Prostate gland (tissue), 2 donors: ENCODE measurements around the gene WEE2. TPM values are rescaled to one million over a fixed set of nuclear protein-coding genes. Genes with fewer than 3 reads are reported as not detected.
"Not testable (repeated sequence)": the region's sequence is repeated elsewhere in the genome, so short reads cannot be mapped to it uniquely, and the experiment has no call there.

ENCODE experiments used
- DNase-seq: peaks from one replicate; pipeline ENCODE4 v3.0.0-alpha.2; 2019; ENCODE audit warnings: low spot score
- H3K27ac ChIP-seq, 2 donors: fragments of 200-600 bp; sonication (generic); 2 replicates each; pipeline ENCODE4 v1.5.1; 2017 to 2019
- H3K27me3 ChIP-seq: fragments of 200-600 bp; sonication (generic); replicated peaks from 2 replicates; pipeline ENCODE4 v1.5.1; 2019; ENCODE audit not compliant: insufficient read depth
- H3K36me3 ChIP-seq, 2 donors: fragments of 200-600 bp; sonication (generic); 1 replicate in 1 of 2; 2 replicates in 1 of 2; pipeline versions ENCODE4 v1.5.1 to v1.8.1; 2017 to 2019
- H3K4me1 ChIP-seq: fragments of 200-600 bp; sonication (generic); replicated peaks from 2 replicates; pipeline ENCODE4 v1.5.1; 2019
- H3K4me3 ChIP-seq, 2 donors: fragments of 200-600 bp; sonication (generic); 2 replicates each; pipeline ENCODE4 v1.5.1; 2017 to 2019
- H3K9me3 ChIP-seq: fragments of 200-600 bp; sonication (generic); 2 replicates; pipeline ENCODE4 v1.5.1; 2017
- POLR2A ChIP-seq: fragments of 450-650 bp; IDR thresholded peaks from one replicate; pipeline ENCODE4 v1.6.1; 2016; ENCODE audit warnings: antibody characterized with exemption, mild to moderate bottlenecking
- POLR2AphosphoS5 ChIP-seq: sonication (generic); formaldehyde crosslinking; IDR thresholded peaks from one replicate; pipeline ENCODE4 v1.6.1; 2017; ENCODE audit warnings: antibody characterized with exemption
- WGBS: methylation state at CpG from one replicate; pipeline ENCODE4 v1.1.5; 2018; 5-methylcytosine and 5-hydroxymethylcytosine counted together
- intact Hi-C: fragments of 100-400 bp; cut with DNase I; formaldehyde crosslinking; loops from one replicate; pipeline ENCODE4 v1.14.2; 2022
- total RNA-seq, 2 donors: library from RNA; depleted of rRNA; stranded (reverse); fragments of >200 nt; gene quantifications; one replicate each; pipeline ENCODE4 v1.1.0, GENCODE V29; 2016
- TF ChIP-seq, protein P1 (sequence below), 4 experiments: fragments of 200-600 bp in 2 of 4; fragments of 450-650 bp in 2 of 4; sonication (generic) in 2 of 4; IDR thresholded peaks; 1 replicate in 3 of 4; 2 replicates in 1 of 4; pipeline ENCODE4 v1.5.1; 2016 to 2019; ENCODE audit warnings: antibody characterized with exemption in 4 of 4, mild to moderate bottlenecking in 2 of 4, moderate library complexity in 2 of 4

WEE2 gene
- total RNA-seq, 2 donors from 2014 or later, result not detected

DNA sequence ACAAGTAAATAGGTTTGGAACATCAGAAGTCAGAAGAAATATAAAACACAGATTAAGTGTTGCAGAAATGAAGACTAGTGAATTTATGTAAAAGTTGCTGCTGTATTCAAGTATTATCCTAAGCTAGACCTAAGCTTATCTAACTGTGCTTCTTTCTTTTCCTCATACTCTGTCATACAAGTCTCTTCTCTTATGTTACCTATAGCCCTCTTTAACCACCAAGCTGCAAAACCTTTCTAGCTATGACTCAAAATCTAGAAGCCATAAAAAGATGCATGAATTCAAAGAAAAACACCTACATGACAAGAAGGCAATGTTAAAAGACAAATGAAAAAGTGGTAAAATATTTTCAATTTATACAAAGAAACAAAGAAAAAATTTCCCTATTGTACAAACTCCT lies 29.1 kb upstream of the WEE2 start:
- H3K27ac ChIP-seq, result no peak overlapping the region
- H3K36me3 ChIP-seq, result no peaks in the 10 kb centered on the region
- TF ChIP-seq POLR2AphosphoS5 (no peak), POLR2A (no peak)
- TF ChIP-seq, protein P1, sequence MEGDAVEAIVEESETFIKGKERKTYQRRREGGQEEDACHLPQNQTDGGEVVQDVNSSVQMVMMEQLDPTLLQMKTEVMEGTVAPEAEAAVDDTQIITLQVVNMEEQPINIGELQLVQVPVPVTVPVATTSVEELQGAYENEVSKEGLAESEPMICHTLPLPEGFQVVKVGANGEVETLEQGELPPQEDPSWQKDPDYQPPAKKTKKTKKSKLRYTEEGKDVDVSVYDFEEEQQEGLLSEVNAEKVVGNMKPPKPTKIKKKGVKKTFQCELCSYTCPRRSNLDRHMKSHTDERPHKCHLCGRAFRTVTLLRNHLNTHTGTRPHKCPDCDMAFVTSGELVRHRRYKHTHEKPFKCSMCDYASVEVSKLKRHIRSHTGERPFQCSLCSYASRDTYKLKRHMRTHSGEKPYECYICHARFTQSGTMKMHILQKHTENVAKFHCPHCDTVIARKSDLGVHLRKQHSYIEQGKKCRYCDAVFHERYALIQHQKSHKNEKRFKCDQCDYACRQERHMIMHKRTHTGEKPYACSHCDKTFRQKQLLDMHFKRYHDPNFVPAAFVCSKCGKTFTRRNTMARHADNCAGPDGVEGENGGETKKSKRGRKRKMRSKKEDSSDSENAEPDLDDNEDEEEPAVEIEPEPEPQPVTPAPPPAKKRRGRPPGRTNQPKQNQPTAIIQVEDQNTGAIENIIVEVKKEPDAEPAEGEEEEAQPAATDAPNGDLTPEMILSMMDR (IDR thresholded peaks at IDR 0.05), result no peak
- H3K27me3 ChIP-seq, result no peaks in the 10 kb centered on the region
- intact Hi-C loops, result no loop called here
- H3K4me3 ChIP-seq, result no peak overlapping the region
- H3K4me1 ChIP-seq, result no peaks in the 10 kb centered on the region
- DNase-seq, result no peak
- no peaks in the 10 kb centered on the region for H3K9me3 ChIP-seq

DNA sequence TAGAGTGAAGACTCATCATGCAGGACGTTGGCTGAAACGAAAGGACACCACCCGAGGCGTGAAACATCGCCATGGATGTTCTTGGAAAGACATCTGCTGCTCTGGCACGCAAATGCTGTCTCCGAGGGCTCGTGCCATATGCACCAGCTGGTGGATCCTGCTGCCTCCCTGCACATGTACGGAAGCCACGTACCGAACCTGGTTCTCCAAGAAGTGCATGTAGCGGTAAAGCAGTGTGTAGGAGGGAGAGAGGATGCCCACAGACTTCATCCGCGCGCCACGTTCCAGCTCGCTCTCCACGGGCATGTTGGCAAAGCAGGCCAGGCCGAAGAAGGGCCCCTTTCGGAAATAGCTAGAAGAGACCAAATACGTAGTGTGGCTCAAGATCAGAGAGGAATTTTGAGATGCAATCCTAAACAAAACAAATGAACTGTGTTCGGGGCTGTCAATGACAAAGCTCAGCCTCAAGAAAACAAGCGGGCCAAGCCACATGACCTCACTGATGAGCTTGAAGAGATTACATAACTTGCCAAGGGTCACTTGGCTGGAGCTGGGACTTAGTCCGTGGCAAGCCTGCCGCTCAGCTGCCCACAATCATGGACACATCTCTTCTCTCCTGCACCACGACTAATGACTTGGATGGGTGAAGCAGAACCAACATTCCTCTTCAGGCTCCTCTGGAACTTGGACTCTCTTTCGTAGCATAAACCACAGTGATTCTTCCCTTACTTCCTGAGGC lies 22.7 kb upstream of the WEE2 start:
- Histone ChIP-seq H3K36me3 (no peaks in the 10 kb centered on the region), H3K27ac (no peak overlapping the region), H3K9me3 (no peaks in the 10 kb centered on the region), H3K4me3 (no peak overlapping the region), H3K4me1 (no peaks in the 10 kb centered on the region), H3K27me3 (no peaks in the 10 kb centered on the region)
- no peak for TF ChIP-seq POLR2A
- no peak for TF ChIP-seq POLR2AphosphoS5
- TF ChIP-seq, protein P1 (IDR thresholded peaks at IDR 0.05), result no peak
- intact Hi-C loops, result no loop called here
- DNase-seq, result no peak
- 94% methylated on average over 27 of the region's 27 CpGs for WGBS

DNA sequence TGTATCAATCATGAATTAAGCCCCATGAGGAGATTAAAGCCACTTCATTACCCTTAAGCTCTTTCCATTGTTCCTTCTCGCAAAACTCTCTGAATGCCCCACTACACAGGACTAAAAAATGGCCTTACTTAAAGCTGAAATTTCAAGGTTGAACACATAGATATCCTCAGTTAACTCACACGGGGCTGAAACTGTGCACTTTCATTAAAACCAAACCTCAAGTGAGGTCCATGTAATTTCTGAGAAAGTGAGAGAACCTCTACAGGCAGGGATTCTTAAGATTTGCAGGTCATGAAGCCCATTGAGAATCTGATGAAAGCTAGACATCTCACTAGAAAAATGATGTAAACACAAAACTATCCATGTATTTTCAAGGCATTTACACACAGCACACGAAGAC lies 22.1 kb upstream of the WEE2 start:
- TF ChIP-seq POLR2A (no peak), POLR2AphosphoS5 (no peak)
- TF ChIP-seq, protein P1 (IDR thresholded peaks at IDR 0.05), result no peak

DNA sequence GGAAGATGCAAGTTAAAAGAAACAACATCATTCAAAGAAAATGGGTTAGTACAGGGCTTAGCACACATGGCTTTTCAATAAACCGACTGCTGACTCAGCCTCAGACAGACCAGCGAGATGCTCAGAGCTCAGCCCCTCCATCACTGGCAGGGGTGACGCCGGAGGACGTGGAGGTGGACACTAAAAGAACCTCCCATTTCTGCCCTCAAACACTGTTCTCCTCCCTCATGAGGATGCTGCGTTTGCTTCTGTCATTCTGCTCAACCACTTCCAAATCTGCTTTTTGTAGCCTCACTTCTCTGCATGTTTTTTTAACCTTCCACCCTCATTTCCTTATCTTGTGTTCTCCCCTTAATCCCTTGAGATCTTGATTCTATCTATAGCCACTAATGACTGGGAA lies 21.5 kb upstream of the WEE2 start:
- Histone ChIP-seq H3K4me1 (no peaks in the 10 kb centered on the region), H3K36me3 (no peaks in the 10 kb centered on the region), H3K4me3 (no peak overlapping the region), H3K27me3 (no peaks in the 10 kb centered on the region), H3K27ac (no peak overlapping the region), H3K9me3 (no peaks in the 10 kb centered on the region)
- WGBS, result 75% methylated on average over 6 of the region's 6 CpGs
- TF ChIP-seq, protein P1 (IDR thresholded peaks at IDR 0.05), result no peak
- TF ChIP-seq POLR2AphosphoS5 (no peak), POLR2A (no peak)
- intact Hi-C loops, result no loop called here
- DNase-seq, result no peak

More for the DNA sequence above, 22.1 kb upstream of the WEE2 start:
- WGBS, result 95% methylated on average over 3 of the region's 3 CpGs
- intact Hi-C loops, result no loop called here
- Histone ChIP-seq H3K4me1 (no peaks in the 10 kb centered on the region), H3K27me3 (no peaks in the 10 kb centered on the region), H3K36me3 (no peaks in the 10 kb centered on the region), H3K4me3 (no peak overlapping the region), H3K9me3 (no peaks in the 10 kb centered on the region), H3K27ac (no peak overlapping the region)
- DNase-seq, result no peak

DNA sequence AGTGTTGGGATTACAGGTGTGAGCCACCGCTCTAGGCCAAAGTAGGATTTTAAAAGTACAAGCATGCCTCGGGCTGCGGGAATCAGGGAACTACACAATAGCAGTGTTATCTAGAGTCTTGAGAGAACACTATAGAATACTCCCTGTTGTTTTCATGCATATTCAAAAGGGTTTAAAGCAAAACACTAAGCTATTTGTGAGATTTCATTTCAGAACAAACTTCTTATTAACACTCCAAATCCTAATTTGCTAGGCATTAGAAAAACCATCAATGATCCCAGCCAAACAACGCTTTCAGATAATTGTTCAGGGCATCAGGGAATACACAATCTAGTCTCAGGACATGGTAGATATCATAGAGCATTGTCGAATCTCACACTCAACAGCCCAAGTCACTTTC lies 20.1 kb upstream of the WEE2 start:
- Histone ChIP-seq H3K4me1 (no peaks in the 10 kb centered on the region), H3K9me3 (no peaks in the 10 kb centered on the region), H3K27me3 (no peaks in the 10 kb centered on the region), H3K4me3 (no peak overlapping the region), H3K36me3 (no peaks in the 10 kb centered on the region), H3K27ac (no peak overlapping the region)
- no peak for DNase-seq
- 98% methylated on average over 5 of the region's 5 CpGs for WGBS
- intact Hi-C loops, result no loop called here
- no peak for TF ChIP-seq POLR2AphosphoS5
- TF ChIP-seq POLR2A, result no peak
- TF ChIP-seq, protein P1 (IDR thresholded peaks at IDR 0.05), result no peak

DNA sequence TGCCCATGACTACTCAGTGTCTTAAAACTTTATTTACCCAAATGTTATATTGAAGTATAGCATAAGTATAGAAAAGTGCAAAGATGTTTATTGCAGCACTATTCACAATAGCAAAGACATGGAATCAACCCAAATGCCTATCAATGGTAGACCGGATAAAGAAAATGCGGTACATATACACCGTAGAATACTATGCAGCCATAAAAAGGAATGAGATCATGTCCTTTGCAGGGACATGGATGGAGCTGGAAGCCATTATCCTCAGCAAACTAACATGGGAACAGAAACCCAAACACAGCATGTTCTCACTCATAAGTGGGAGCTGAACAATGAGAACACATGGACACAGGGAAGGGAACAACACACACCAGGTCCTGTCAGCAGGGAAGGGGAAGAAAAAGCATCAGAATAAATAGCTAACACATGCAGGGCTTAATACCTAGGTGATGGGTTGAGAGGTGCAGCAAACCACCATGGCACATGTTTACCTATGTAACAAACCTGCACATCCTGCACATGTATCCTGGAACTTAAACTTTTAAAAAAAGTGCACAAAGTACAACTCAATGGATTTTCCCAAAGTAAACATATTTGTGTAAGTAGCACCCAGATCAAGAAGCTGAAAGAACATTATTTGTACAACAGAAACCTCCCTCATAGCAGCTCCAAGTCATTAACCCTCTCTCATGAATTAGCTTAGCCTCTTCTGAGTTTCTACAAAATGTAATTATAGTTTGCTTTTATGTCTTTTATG lies 18.9 kb upstream of the WEE2 start:
- H3K4me3 ChIP-seq, H3K27ac ChIP-seq, H3K4me1 ChIP-seq, H3K27me3 ChIP-seq, H3K36me3 ChIP-seq, intact Hi-C loops, DNase-seq, H3K9me3 ChIP-seq: not testable (repeated sequence)
- WGBS, result 94% methylated on average over 3 of the region's 3 CpGs
